Testis (tissue), 3 donors: ENCODE data around the gene SNTG2. TPM values are rescaled to one million over a fixed set of nuclear protein-coding genes. Genes with fewer than 3 reads are reported as not detected.
"Not testable (repeated sequence)": the region's sequence is repeated elsewhere in the genome, so short reads cannot be mapped to it uniquely, and the experiment has no call there.

Source experiments
- DNase-seq: peaks from one replicate; pipeline ENCODE4 v3.0.0-alpha.2; 2019
- H3K27ac ChIP-seq, 2 donors: fragments of 200-600 bp; sonication (generic); one replicate each; pipeline ENCODE4 v1.5.1; 2019
- H3K27me3 ChIP-seq: fragments of 200-600 bp; sonication (generic); one replicate; pipeline ENCODE4 v1.5.1; 2019
- H3K36me3 ChIP-seq: fragments of 200-600 bp; sonication (generic); one replicate; pipeline ENCODE4 v1.5.1; 2017; ENCODE audit warnings: low read depth; ENCODE audit errors: missing control alignments
- H3K4me1 ChIP-seq: fragments of 200-600 bp; sonication (generic); one replicate; pipeline ENCODE4 v1.5.1; 2019
- H3K4me3 ChIP-seq, 2 donors: fragments of 200-600 bp; sonication (generic); one replicate each; pipeline ENCODE4 v1.5.1; 2017 to 2019
- H3K9me3 ChIP-seq: fragments of 200-600 bp; sonication (generic); one replicate; pipeline ENCODE4 v1.5.1; 2017
- CTCF ChIP-seq, 3 experiments: fragments of 450-650 bp in 2 of 3; fragments of 200-600 bp in 1 of 3; sonication (generic) in 1 of 3; IDR thresholded peaks; one replicate each; pipeline ENCODE4 v1.5.1; 2016 to 2019; ENCODE audit warnings: antibody characterized with exemption in 3 of 3, mild to moderate bottlenecking in 2 of 3, moderate library complexity in 1 of 3
- POLR2A ChIP-seq: fragments of 450-650 bp; IDR thresholded peaks from one replicate; pipeline ENCODE4 v1.6.1; 2017; ENCODE audit warnings: antibody characterized with exemption, mild to moderate bottlenecking, moderate library complexity
- WGBS, 2 donors: methylation state at CpG; one replicate each; pipeline ENCODE4 v1.1.5; 2018; 5-methylcytosine and 5-hydroxymethylcytosine counted together
- intact Hi-C: fragments of 100-400 bp; cut with DNase I; formaldehyde crosslinking; loops from one replicate; pipeline ENCODE4 v1.15.1; 2023; ENCODE audit warnings: low total_unique reads
- polyA plus RNA-seq: library from polyadenylated mRNA; stranded (reverse); fragments of 350-450 nt; fragmentation: Illumina TruSeq; extraction: RNeasy Lipid Tissue Mini Kit (QIAGEN cat#74804); gene quantifications from one replicate; pipeline ENCODE4 v1.2.3, GENCODE V29; 2014; ENCODE audit warnings: low read depth, low replicate concordance; ENCODE audit not compliant: insufficient read depth
- total RNA-seq, 2 donors: library from RNA; depleted of rRNA; stranded (reverse); fragments of >200 nt; gene quantifications; one replicate each; pipeline ENCODE4 v1.2.3, GENCODE V29; 2016

Gene SNTG2
- total and polyA plus RNA-seq, 3 donors from 2014 or later = 8.7 to 10.2 (median 9.1) TPM

GRCh38 chr2:1374287-1374686 is 423.6 kb downstream of the SNTG2 start:
- no peak overlapping the region for H3K27ac ChIP-seq
- intact Hi-C loops = no loop called here
- H3K4me1 ChIP-seq = peaks cover 22% of the 10 kb centered on the region
- DNase-seq = no peak
- 67 to 84% methylated on average over 11 of the region's 11 CpGs for WGBS, 2 donors
- TF ChIP-seq CTCF (IDR thresholded peaks at IDR 0.05) (no peak), POLR2A (no peak)
- no peaks in the 10 kb centered on the region for H3K36me3 ChIP-seq
- H3K4me3 ChIP-seq = no peak overlapping the region
- no peaks in the 10 kb centered on the region for H3K9me3 ChIP-seq
- H3K27me3 ChIP-seq = no peaks in the 10 kb centered on the region

GRCh38 chr2:1375794-1376193 is 425.1 kb downstream of the SNTG2 start:
- H3K27ac ChIP-seq = no peak overlapping the region
- intact Hi-C loops = no loop called here
- H3K9me3 ChIP-seq = no peaks in the 10 kb centered on the region
- H3K36me3 ChIP-seq = no peaks in the 10 kb centered on the region
- DNase-seq = no peak
- no peak overlapping the region for H3K4me3 ChIP-seq
- TF ChIP-seq POLR2A (no peak), CTCF (IDR thresholded peaks at IDR 0.05) (no peak)
- WGBS, 2 donors = 91 to 93% methylated on average over 14 of the region's 14 CpGs
- H3K4me1 ChIP-seq = peaks cover 10% of the 10 kb centered on the region
- H3K27me3 ChIP-seq = no peaks in the 10 kb centered on the region

- WGBS, 2 donors = 90 to 93% methylated on average over 5 to 6 of the region's 6 CpGs
- Histone ChIP-seq H3K4me3 (no peak overlapping the region), H3K36me3 (no peaks in the 10 kb centered on the region), H3K27ac (no peak overlapping the region), H3K9me3 (no peaks in the 10 kb centered on the region), H3K27me3 (no peaks in the 10 kb centered on the region), H3K4me1 (peaks cover 2% of the 10 kb centered on the region)
- intact Hi-C loops = no loop called here
- DNase-seq = no peak
- no peak for TF ChIP-seq CTCF (IDR thresholded peaks at IDR 0.05)
- TF ChIP-seq POLR2A = no peak
These were observed 426.8 kb downstream of the SNTG2 start for GRCh38 chr2:1377473-1377872.

- Histone ChIP-seq H3K36me3 (no peaks in the 10 kb centered on the region), H3K27ac (no peak overlapping the region), H3K27me3 (no peaks in the 10 kb centered on the region), H3K9me3 (no peaks in the 10 kb centered on the region), H3K4me3 (no peak overlapping the region), H3K4me1 (peaks cover 2% of the 10 kb centered on the region)
- no peak for TF ChIP-seq POLR2A
- no peak for TF ChIP-seq CTCF (IDR thresholded peaks at IDR 0.05)
- WGBS, 2 donors = 78 to 91% methylated on average over 9 to 17 of the region's 17 CpGs
- intact Hi-C loops = no loop called here
- no peak for DNase-seq
These were observed 428.0 kb downstream of the SNTG2 start for GRCh38 chr2:1378456-1379150.

GRCh38 chr2:1381644-1382043 is 431.0 kb downstream of the SNTG2 start:
- H3K36me3 ChIP-seq = no peaks in the 10 kb centered on the region
- no peaks in the 10 kb centered on the region for H3K9me3 ChIP-seq
- no peaks in the 10 kb centered on the region for H3K27me3 ChIP-seq
- TF ChIP-seq POLR2A (no peak), CTCF (IDR thresholded peaks at IDR 0.05) (no peak)
- intact Hi-C loops = no loop called here
- DNase-seq = no peak
- H3K4me3 ChIP-seq = no peak overlapping the region
- H3K27ac ChIP-seq = no peak overlapping the region
- 91 to 96% methylated on average over 3 of the region's 3 CpGs for WGBS, 2 donors
- H3K4me1 ChIP-seq = no peaks in the 10 kb centered on the region

GRCh38 chr2:1387954-1388725 is 437.5 kb downstream of the SNTG2 start:
- intact Hi-C loops, H3K36me3 ChIP-seq, DNase-seq, H3K27ac ChIP-seq, H3K27me3 ChIP-seq, H3K4me1 ChIP-seq, H3K4me3 ChIP-seq, H3K9me3 ChIP-seq: not testable (repeated sequence)
- WGBS, 2 donors = 90 to 91% methylated on average over 12 to 18 of the region's 18 CpGs

- DNase-seq, H3K9me3 ChIP-seq, H3K27me3 ChIP-seq, intact Hi-C loops, H3K36me3 ChIP-seq, H3K27ac ChIP-seq, H3K4me3 ChIP-seq, H3K4me1 ChIP-seq: not testable (repeated sequence)
- WGBS, 2 donors = 93% methylated on average over 6 of the region's 6 CpGs
These were observed 439.5 kb downstream of the SNTG2 start for GRCh38 chr2:1390118-1390517.
